Naive thymus-derived CD4-positive, alpha-beta T cell (primary cell): ENCODE measurements around the gene FAM118A. TPM values are rescaled to one million over a fixed set of nuclear protein-coding genes. Genes with fewer than 3 reads are reported as not detected.

Experiments used
- ATAC-seq: fragments of 150-1000 bp; cut with Tn5 transposase; 2 replicates; pipeline ENCODE4 v1.10.0; 2021; ENCODE audit warnings: mild to moderate bottlenecking, moderate library complexity
- CTCF ChIA-PET: fragments of 350-600 bp; sonication (Branson Sonifier 250); formaldehyde crosslinking; loops from one replicate; lab custom pipeline; 2021; ENCODE audit warnings: antibody characterized with exemption; lab: Charles Lee
- POLR2A ChIA-PET: fragments of 350-600 bp; sonication (Branson Sonifier 250); formaldehyde crosslinking; loops from one replicate; lab custom pipeline; 2021; ENCODE audit warnings: antibody characterized with exemption, inconsistent platforms; lab: Charles Lee
- DNase-seq, 9 donors: peaks; one replicate each; pipeline versions ENCODE4 v3.0.0 to v3.0.0-alpha.2; 2020 to 2022; ENCODE audit warnings: mixed read lengths in 1 of 9
- H3K27ac ChIP-seq: one replicate; pipeline ENCODE4 v1.7.0; 2013; ENCODE audit warnings: mild to moderate bottlenecking, low read depth, low read length, moderate library complexity
- H3K27me3 ChIP-seq, 2 donors: one replicate each; pipeline ENCODE4 v1.7.0; 2013; ENCODE audit warnings: low read length in 2 of 2, mild to moderate bottlenecking in 2 of 2, moderate library complexity in 2 of 2; ENCODE audit not compliant: control insufficient read depth in 2 of 2, insufficient read depth in 2 of 2
- H3K36me3 ChIP-seq, 3 experiments: 1 replicate in 2 of 3; 2 replicates in 1 of 3; pipeline ENCODE4 v1.7.0; 2013; ENCODE audit warnings: low read length in 3 of 3, mild to moderate bottlenecking in 3 of 3, moderate library complexity in 1 of 3; ENCODE audit not compliant: insufficient read depth in 3 of 3, control insufficient read depth in 2 of 3
- H3K4me1 ChIP-seq, 2 donors: one replicate each; pipeline ENCODE4 v1.7.0; 2013; ENCODE audit warnings: low read length in 2 of 2, mild to moderate bottlenecking in 2 of 2, moderate library complexity in 1 of 2; ENCODE audit not compliant: control insufficient read depth in 2 of 2, insufficient read depth in 2 of 2
- H3K4me3 ChIP-seq: 2 replicates; pipeline ENCODE4 v1.7.0; 2013; ENCODE audit warnings: mild to moderate bottlenecking, low read length
- H3K9me3 ChIP-seq, 3 experiments: 1 replicate in 2 of 3; 2 replicates in 1 of 3; pipeline ENCODE4 v1.7.0; 2013; ENCODE audit warnings: low read length in 3 of 3; ENCODE audit not compliant: control insufficient read depth in 2 of 3
- H3K27ac Mint-ChIP-seq, 9 donors: one replicate each; pipeline ENCODE4 v1.8.0; 2020 to 2022; ENCODE audit warnings: mixed read lengths in 9 of 9, mild to moderate bottlenecking in 8 of 9, moderate library complexity in 5 of 9, inconsistent platforms in 2 of 9
- H3K27me3 Mint-ChIP-seq, 5 donors: one replicate each; pipeline ENCODE4 v1.8.0; 2021 to 2022; ENCODE audit warnings: mixed read lengths in 5 of 5, mild to moderate bottlenecking in 1 of 5
- H3K36me3 Mint-ChIP-seq, 5 donors: one replicate each; pipeline ENCODE4 v1.8.0; 2020 to 2022; ENCODE audit warnings: mixed read lengths in 5 of 5, mild to moderate bottlenecking in 3 of 5, inconsistent platforms in 1 of 5
- H3K4me1 Mint-ChIP-seq, 7 donors: one replicate each; pipeline ENCODE4 v1.8.0; 2020 to 2022; ENCODE audit warnings: mixed read lengths in 7 of 7, mild to moderate bottlenecking in 3 of 7, inconsistent platforms in 1 of 7
- H3K4me3 Mint-ChIP-seq, 10 donors: one replicate each; pipeline ENCODE4 v1.8.0; 2020 to 2022; ENCODE audit warnings: mild to moderate bottlenecking in 10 of 10, mixed read lengths in 10 of 10, moderate library complexity in 6 of 10, inconsistent platforms in 2 of 10
- H3K9me3 Mint-ChIP-seq, 11 donors: one replicate each; pipeline ENCODE4 v1.8.0; 2020 to 2022; ENCODE audit warnings: mixed read lengths in 11 of 11, mild to moderate bottlenecking in 4 of 11, inconsistent platforms in 1 of 11, moderate library complexity in 1 of 11
- intact Hi-C, 2 donors: fragments of 100-400 bp; cut with micrococcal nuclease; formaldehyde crosslinking; loops; one replicate each; pipeline ENCODE4 v1.15.1; 2023
- polyA plus RNA-seq, 2 donors: library from polyadenylated mRNA; unstranded; fragments of 300-500 nt; fragmentation: Illumina TruSeq; gene quantifications; one replicate each; pipeline ENCODE4 v1.2.3, GENCODE V29; 2021
- total RNA-seq, 6 experiments: library from RNA in 5 of 6; stranded (reverse) in 5 of 6; gene quantifications; 1 replicate in 5 of 6; 2 replicates in 1 of 6; pipeline ENCODE4 v1.2.3 and lab custom pipeline; 2021 to 2026

Gene FAM118A
- total and polyA plus RNA-seq, 7 experiments from 2014 or later, result 54.0 to 216 (median 109) TPM

GRCh38 chr22:45263463-45264269 is 46.1 kb upstream of the FAM118A start:
- DNase-seq, result no peak
- Histone ChIP-seq H3K9me3 (no peaks in the 10 kb centered on the region), H3K27me3 (no peaks in the 10 kb centered on the region), H3K4me3 (no peak overlapping the region), H3K36me3 (no peaks in the 10 kb centered on the region), H3K27ac (no peak overlapping the region), H3K4me1 (no peaks in the 10 kb centered on the region)
- ChIA-PET CTCF (no interaction called here), POLR2A (no interaction called here)
- Mint-ChIP-seq H3K27me3 (peaks cover 4 to 53% (median 8%) of the 10 kb centered on the region in 5 donors), H3K4me3 (peak overlapping the region in 1 of 10 donors; percentile 13), H3K36me3 (no peaks in the 10 kb centered on the region), H3K9me3 (no peaks in the 10 kb centered on the region), H3K4me1 (peaks cover 0 to 7% (median under 1%) of the 10 kb centered on the region in 7 donors), H3K27ac (no peak overlapping the region)
- ATAC-seq, result peak; percentile 73
- intact Hi-C loops, result no loop called here

- Histone ChIP-seq H3K9me3 (no peaks in the 10 kb centered on the region), H3K36me3 (no peaks in the 10 kb centered on the region), H3K4me1 (peaks cover 4% of the 10 kb centered on the region in 2 donors), H3K27ac (no peak overlapping the region), H3K27me3 (no peaks in the 10 kb centered on the region), H3K4me3 (no peak overlapping the region)
- no peak for DNase-seq
- ChIA-PET POLR2A (no interaction called here), CTCF (no interaction called here)
- H3K9me3 Mint-ChIP-seq, result no peaks in the 10 kb centered on the region
- no peak for ATAC-seq
- H3K27ac Mint-ChIP-seq, result no peak overlapping the region
- H3K36me3 Mint-ChIP-seq, result no peaks in the 10 kb centered on the region
- no peak overlapping the region for H3K4me3 Mint-ChIP-seq
- intact Hi-C loops, result loop anchor here in 1 of 2 donors (5.0 kb wide), 1 partner anchor 1032 kb away; the partner anchor contains the start of gene GTSE1
- peaks cover 6 to 16% (median 9%) of the 10 kb centered on the region in 7 donors for H3K4me1 Mint-ChIP-seq
- H3K27me3 Mint-ChIP-seq, result peaks cover 4 to 60% (median 16%) of the 10 kb centered on the region in 5 donors
Observed at GRCh38 chr22:45265535-45265934, 44.2 kb upstream of the FAM118A start.

GRCh38 chr22:45268167-45268957 is 41.4 kb upstream of the FAM118A start:
- Histone ChIP-seq H3K4me3 (peak overlapping the region; percentile 85), H3K9me3 (no peaks in the 10 kb centered on the region), H3K36me3 (no peaks in the 10 kb centered on the region), H3K27ac (no peak overlapping the region), H3K27me3 (no peaks in the 10 kb centered on the region), H3K4me1 (peaks cover 4% of the 10 kb centered on the region in 2 donors)
- ATAC-seq (peak; percentile 12), DNase-seq (peak in 2 of 9 donors; percentile 34 to 55)
- no peaks in the 10 kb centered on the region for H3K36me3 Mint-ChIP-seq
- intact Hi-C loops, result loop anchor here (2.0 to 5.0 kb wide), 2 partner anchors 284 to 1029 kb away; partner anchors contain the start of gene GTSE1 (in 1 of the 2)
- peaks cover 4 to 63% (median 8%) of the 10 kb centered on the region in 5 donors for H3K27me3 Mint-ChIP-seq
- ChIA-PET CTCF (interaction anchor here (0.6 kb wide), 2 partner anchors 130 to 149 kb away, joined by 3 read pairs; no protein-coding TSS in a partner anchor), POLR2A (interaction anchor here (2.1 kb wide), 1 partner anchor 166 kb away, joined by 6 read pairs; no protein-coding TSS in a partner anchor)
- no peaks in the 10 kb centered on the region for H3K9me3 Mint-ChIP-seq
- peaks cover 6 to 16% (median 9%) of the 10 kb centered on the region in 7 donors for H3K4me1 Mint-ChIP-seq
- peak overlapping the region in 5 of 9 donors; percentile 26 to 78 (median 59) for H3K27ac Mint-ChIP-seq
- peak overlapping the region; percentile 71 to 85 (median 83) for H3K4me3 Mint-ChIP-seq

- no peaks in the 10 kb centered on the region for H3K27me3 ChIP-seq
- no peaks in the 10 kb centered on the region for H3K9me3 ChIP-seq
- ChIA-PET POLR2A (interaction anchor here (2.1 kb wide), 1 partner anchor 165 kb away, joined by 6 read pairs; no protein-coding TSS in a partner anchor), CTCF (interaction anchor here (1.6 kb wide), 1 partner anchor 164 kb away, joined by 5 read pairs; no protein-coding TSS in a partner anchor)
- no peaks in the 10 kb centered on the region for H3K36me3 ChIP-seq
- peak; percentile 100 for ATAC-seq
- Mint-ChIP-seq H3K36me3 (no peaks in the 10 kb centered on the region), H3K9me3 (no peaks in the 10 kb centered on the region), H3K4me3 (peak overlapping the region; percentile 71 to 86 (median 84)), H3K27ac (peak overlapping the region; percentile 43 to 85 (median 72)), H3K27me3 (peaks cover 0 to 55% (median 0%) of the 10 kb centered on the region in 5 donors), H3K4me1 (peaks cover 4 to 11% (median 8%) of the 10 kb centered on the region in 7 donors)
- peak overlapping the region; percentile 85 for H3K4me3 ChIP-seq
- peak; percentile 82 to 99 (median 90) for DNase-seq
- H3K4me1 ChIP-seq, result peaks cover 4% of the 10 kb centered on the region in 2 donors
- peak overlapping the region; percentile 28 for H3K27ac ChIP-seq
- intact Hi-C loops, result loop anchor here (1.0 to 5.0 kb wide), 8 partner anchors 28 to 1028 kb away; partner anchors contain the start of genes FAM118A (in 2 of the 2) and GTSE1 (in 1 of the 2)
Observed at GRCh38 chr22:45268958-45269844, 40.5 kb upstream of the FAM118A start.

- Mint-ChIP-seq H3K27ac (peak overlapping the region in 3 of 9 donors; percentile 66 to 78 (median 75)), H3K9me3 (no peaks in the 10 kb centered on the region), H3K4me3 (peak overlapping the region; percentile 2 to 86 (median 84)), H3K36me3 (no peaks in the 10 kb centered on the region), H3K27me3 (peaks cover 0 to 47% (median 0%) of the 10 kb centered on the region in 5 donors), H3K4me1 (peaks cover 4 to 11% (median 8%) of the 10 kb centered on the region in 7 donors)
- Histone ChIP-seq H3K27ac (no peak overlapping the region), H3K9me3 (no peaks in the 10 kb centered on the region), H3K4me3 (no peak overlapping the region), H3K36me3 (no peaks in the 10 kb centered on the region), H3K27me3 (no peaks in the 10 kb centered on the region), H3K4me1 (peaks cover 4% of the 10 kb centered on the region in 2 donors)
- CTCF ChIA-PET, result interaction anchor here (1.6 kb wide), 1 partner anchor 163 kb away, joined by 5 read pairs; no protein-coding TSS in a partner anchor
- no peak for DNase-seq
- POLR2A ChIA-PET, result interaction anchor here (2.1 kb wide), 1 partner anchor 164 kb away, joined by 6 read pairs; no protein-coding TSS in a partner anchor
- intact Hi-C loops, result no loop called here
- no peak for ATAC-seq
Observed at GRCh38 chr22:45270095-45271020, 39.4 kb upstream of the FAM118A start.
